Measurements from ENCODE around the gene CAPN13. TPM values are rescaled to one million over a fixed set of nuclear protein-coding genes. Genes with fewer than 3 reads are reported as not detected.

Gene CAPN13
- polyA plus RNA-seq, 1 donor from 2014 or later: not detected

GRCh38 chr2:30776831-30777635 is 30.2 kb downstream of the CAPN13 start:
- H3K27ac Mint-ChIP-seq: no peak overlapping the region
- H3K27me3 Mint-ChIP-seq: peaks cover 14% of the 10 kb centered on the region
- peaks cover 0 to 3% (median 0%) of the 10 kb centered on the region in 3 donors for H3K9me3 Mint-ChIP-seq
- H3K36me3 Mint-ChIP-seq: peaks cover 5% of the 10 kb centered on the region
- peaks cover 0 to 2% (median 0%) of the 10 kb centered on the region in 3 donors for H3K4me1 Mint-ChIP-seq
- H3K4me3 Mint-ChIP-seq: no peak overlapping the region

GRCh38 chr2:30775833-30776232 is 31.4 kb downstream of the CAPN13 start:
- Mint-ChIP-seq H3K4me1 (peaks cover 0 to 2% (median 0%) of the 10 kb centered on the region in 3 donors), H3K4me3 (no peak overlapping the region), H3K36me3 (peaks cover 5% of the 10 kb centered on the region), H3K27ac (no peak overlapping the region), H3K9me3 (peaks cover 0 to 3% (median 0%) of the 10 kb centered on the region in 3 donors), H3K27me3 (peaks cover 14% of the 10 kb centered on the region)

GRCh38 chr2:30772021-30772705 is 35.1 kb downstream of the CAPN13 start:
- no peak overlapping the region for H3K27ac Mint-ChIP-seq
- peaks cover 0 to 7% (median 2%) of the 10 kb centered on the region in 3 donors for H3K4me1 Mint-ChIP-seq
- H3K27me3 Mint-ChIP-seq: peaks cover 16% of the 10 kb centered on the region
- peaks cover 0 to 3% (median 0%) of the 10 kb centered on the region in 3 donors for H3K9me3 Mint-ChIP-seq
- peaks cover 2% of the 10 kb centered on the region for H3K36me3 Mint-ChIP-seq
- H3K4me3 Mint-ChIP-seq: no peak overlapping the region

- Mint-ChIP-seq H3K9me3 (peaks cover 0 to 3% (median 0%) of the 10 kb centered on the region in 3 donors), H3K27ac (no peak overlapping the region), H3K27me3 (peaks cover 16% of the 10 kb centered on the region), H3K4me3 (no peak overlapping the region), H3K36me3 (peaks cover 2% of the 10 kb centered on the region), H3K4me1 (peaks cover 0 to 5% (median 2%) of the 10 kb centered on the region in 3 donors)
These were observed 36.2 kb downstream of the CAPN13 start for GRCh38 chr2:30770816-30771576.

GRCh38 chr2:30769891-30770462 is 37.3 kb downstream of the CAPN13 start:
- Mint-ChIP-seq H3K4me3 (no peak overlapping the region), H3K27me3 (peaks cover 12% of the 10 kb centered on the region), H3K27ac (no peak overlapping the region), H3K4me1 (peaks cover 0 to 5% (median 2%) of the 10 kb centered on the region in 3 donors), H3K9me3 (peaks cover 0 to 3% (median 0%) of the 10 kb centered on the region in 3 donors), H3K36me3 (peaks cover 2% of the 10 kb centered on the region)

- Mint-ChIP-seq H3K4me1 (peaks cover 0 to 5% (median 2%) of the 10 kb centered on the region in 3 donors), H3K27me3 (peaks cover 14% of the 10 kb centered on the region), H3K36me3 (peaks cover 2% of the 10 kb centered on the region), H3K4me3 (peak overlapping the region in 1 of 4 donors; percentile 47), H3K27ac (no peak overlapping the region), H3K9me3 (peaks cover 0 to 3% (median 0%) of the 10 kb centered on the region in 3 donors)
These were observed 37.8 kb downstream of the CAPN13 start for GRCh38 chr2:30769481-30769780.

- H3K4me1 Mint-ChIP-seq: peaks cover 0 to 5% (median 2%) of the 10 kb centered on the region in 3 donors
- H3K9me3 Mint-ChIP-seq: peaks cover 0 to 1% (median 0%) of the 10 kb centered on the region in 3 donors
- peaks cover 14% of the 10 kb centered on the region for H3K27me3 Mint-ChIP-seq
- H3K27ac Mint-ChIP-seq: no peak overlapping the region
- no peaks in the 10 kb centered on the region for H3K36me3 Mint-ChIP-seq
- H3K4me3 Mint-ChIP-seq: no peak overlapping the region
These were observed 38.4 kb downstream of the CAPN13 start for GRCh38 chr2:30768708-30769480.

GRCh38 chr2:30768036-30768686 is 39.1 kb downstream of the CAPN13 start:
- Mint-ChIP-seq H3K27me3 (peaks cover 14% of the 10 kb centered on the region), H3K4me1 (peaks cover 0 to 5% (median 2%) of the 10 kb centered on the region in 3 donors), H3K4me3 (no peak overlapping the region)

GRCh38 chr2:30766666-30767065 is 40.6 kb downstream of the CAPN13 start:
- H3K27me3 Mint-ChIP-seq: peaks cover 14% of the 10 kb centered on the region
- peaks cover 0 to 5% (median 2%) of the 10 kb centered on the region in 3 donors for H3K4me1 Mint-ChIP-seq
- no peaks in the 10 kb centered on the region for H3K9me3 Mint-ChIP-seq
- no peaks in the 10 kb centered on the region for H3K36me3 Mint-ChIP-seq
- H3K27ac Mint-ChIP-seq: no peak overlapping the region
- no peak overlapping the region for H3K4me3 Mint-ChIP-seq

More at GRCh38 chr2:30768036-30768686, 39.1 kb downstream of the CAPN13 start:
- Mint-ChIP-seq H3K27ac (no peak overlapping the region), H3K9me3 (no peaks in the 10 kb centered on the region), H3K36me3 (no peaks in the 10 kb centered on the region)

- H3K27ac Mint-ChIP-seq: no peak overlapping the region
- H3K9me3 Mint-ChIP-seq: no peaks in the 10 kb centered on the region
These were observed 41.3 kb downstream of the CAPN13 start for GRCh38 chr2:30765876-30766470.

GRCh38 chr2:30765191-30765590 is 42.1 kb downstream of the CAPN13 start:
- H3K4me1 Mint-ChIP-seq: peaks cover 0 to 5% (median 2%) of the 10 kb centered on the region in 3 donors
- H3K27ac Mint-ChIP-seq: no peak overlapping the region
- no peak overlapping the region for H3K4me3 Mint-ChIP-seq
- H3K36me3 Mint-ChIP-seq: no peaks in the 10 kb centered on the region
- peaks cover 14% of the 10 kb centered on the region for H3K27me3 Mint-ChIP-seq
- no peaks in the 10 kb centered on the region for H3K9me3 Mint-ChIP-seq

More at GRCh38 chr2:30765876-30766470, 41.3 kb downstream of the CAPN13 start:
- peaks cover 14% of the 10 kb centered on the region for H3K27me3 Mint-ChIP-seq
- peaks cover 0 to 5% (median 2%) of the 10 kb centered on the region in 3 donors for H3K4me1 Mint-ChIP-seq
- H3K36me3 Mint-ChIP-seq: no peaks in the 10 kb centered on the region
- H3K4me3 Mint-ChIP-seq: no peak overlapping the region

GRCh38 chr2:30764021-30764800 is 43.0 kb downstream of the CAPN13 start:
- peak overlapping the region in 1 of 3 donors; percentile 57 for H3K27ac Mint-ChIP-seq
- H3K9me3 Mint-ChIP-seq: no peaks in the 10 kb centered on the region
- peaks cover 0 to 5% (median 2%) of the 10 kb centered on the region in 3 donors for H3K4me1 Mint-ChIP-seq
- H3K27me3 Mint-ChIP-seq: peaks cover 15% of the 10 kb centered on the region
- no peaks in the 10 kb centered on the region for H3K36me3 Mint-ChIP-seq
- H3K4me3 Mint-ChIP-seq: no peak overlapping the region

Measured in IgD-negative memory B cell (primary cell).